Ascending aorta (tissue), 2 donors: ENCODE measurements around the gene CNTNAP2. TPM values are rescaled to one million over a fixed set of nuclear protein-coding genes. Genes with fewer than 3 reads are reported as not detected.
A peak's percentile ranks its signal among the peaks of the same experiment; 100 is the strongest.

Experiments used
- DNase-seq, 2 donors: peaks; one replicate each; pipeline ENCODE4 v3.0.0-alpha.2; 2019; ENCODE audit warnings: low spot score in 2 of 2
- H3K27ac ChIP-seq, 2 donors: fragments of 200-600 bp; sonication (generic); one replicate each; pipeline ENCODE4 v1.5.1; 2016 to 2017; ENCODE audit warnings: mild to moderate bottlenecking in 1 of 2
- H3K27me3 ChIP-seq: fragments of 200-600 bp; sonication (generic); one replicate; pipeline ENCODE4 v1.5.1; 2017
- H3K36me3 ChIP-seq, 2 donors: fragments of 200-600 bp; sonication (generic); one replicate each; pipeline ENCODE4 v1.5.1; 2016
- H3K4me1 ChIP-seq, 2 donors: fragments of 200-600 bp; sonication (generic); one replicate each; pipeline ENCODE4 v1.5.1; 2016 to 2017; ENCODE audit warnings: mild to moderate bottlenecking in 1 of 2
- H3K4me3 ChIP-seq, 2 donors: fragments of 200-600 bp; sonication (generic); one replicate each; pipeline ENCODE4 v1.5.1; 2016 to 2017; ENCODE audit warnings: mild to moderate bottlenecking in 1 of 2
- H3K9me3 ChIP-seq, 2 donors: fragments of 200-600 bp; sonication (generic); one replicate each; pipeline ENCODE4 v1.5.1; 2016
- CTCF ChIP-seq, 3 experiments: fragments of 200-600 bp in 2 of 3; fragments of 450-650 bp in 1 of 3; sonication (generic) in 2 of 3; IDR thresholded peaks; one replicate each; pipeline ENCODE4 v1.5.1; 2016 to 2019; ENCODE audit warnings: antibody characterized with exemption in 3 of 3, mild to moderate bottlenecking in 1 of 3, moderate library complexity in 1 of 3
- intact Hi-C: fragments of 100-400 bp; cut with DNase I; formaldehyde crosslinking; loops from one replicate; pipeline ENCODE4 v1.15.1; 2023
- total RNA-seq: library from RNA; depleted of rRNA; stranded (reverse); fragments of >200 nt; gene quantifications from one replicate; pipeline ENCODE4 v1.1.0, GENCODE V29; 2016

CNTNAP2 gene
- not detected for total RNA-seq

GRCh38 chr7:146116521-146117222 lies at the start of gene CNTNAP2:
Gene CNTNAP2, plus strand, starts transcription at chr7:146116801. Its CDS starts 76 bp downstream, at chr7:146116877.
- no peaks in the 10 kb centered on the region for H3K27me3 ChIP-seq
- H3K4me3 ChIP-seq: peak within 1 kb of the TSS; percentile 24 to 59
- intact Hi-C loops: no loop called here
- DNase-seq: no peak
- no peaks in the 10 kb centered on the region for H3K9me3 ChIP-seq
- H3K27ac ChIP-seq: no peak within 1 kb of the TSS
- no peak for TF ChIP-seq CTCF (IDR thresholded peaks at IDR 0.05)
- peaks cover 0 to 9% of the 10 kb centered on the region in 2 donors for H3K4me1 ChIP-seq
- H3K36me3 ChIP-seq: no peaks in the 10 kb centered on the region

- Histone ChIP-seq H3K4me1 (no peaks in the 10 kb centered on the region), H3K9me3 (no peaks in the 10 kb centered on the region), H3K27me3 (no peaks in the 10 kb centered on the region), H3K36me3 (no peaks in the 10 kb centered on the region), H3K27ac (no peak overlapping the region), H3K4me3 (no peak overlapping the region)
- intact Hi-C loops: no loop called here
- TF ChIP-seq CTCF (IDR thresholded peaks at IDR 0.05): no peak
- DNase-seq: no peak
Measured at GRCh38 chr7:146067880-146068279, 48.7 kb upstream of the CNTNAP2 start.

- Histone ChIP-seq H3K36me3 (no peaks in the 10 kb centered on the region), H3K9me3 (no peaks in the 10 kb centered on the region), H3K27ac (no peak overlapping the region), H3K4me1 (no peaks in the 10 kb centered on the region), H3K27me3 (no peaks in the 10 kb centered on the region), H3K4me3 (no peak overlapping the region)
- no peak for TF ChIP-seq CTCF (IDR thresholded peaks at IDR 0.05)
- no peak for DNase-seq
- intact Hi-C loops: no loop called here
Measured at GRCh38 chr7:146074195-146074765, 42.3 kb upstream of the CNTNAP2 start.

- TF ChIP-seq CTCF (IDR thresholded peaks at IDR 0.05): no peak
- Histone ChIP-seq H3K27me3 (no peaks in the 10 kb centered on the region), H3K4me3 (no peak overlapping the region), H3K36me3 (no peaks in the 10 kb centered on the region), H3K27ac (no peak overlapping the region), H3K9me3 (no peaks in the 10 kb centered on the region), H3K4me1 (no peaks in the 10 kb centered on the region)
- intact Hi-C loops: no loop called here
- no peak for DNase-seq
Measured at GRCh38 chr7:146076344-146076743, 40.3 kb upstream of the CNTNAP2 start.

GRCh38 chr7:146084086-146084485 lies 32.5 kb upstream of the CNTNAP2 start:
- intact Hi-C loops: no loop called here
- TF ChIP-seq CTCF (IDR thresholded peaks at IDR 0.05): no peak
- Histone ChIP-seq H3K27me3 (no peaks in the 10 kb centered on the region), H3K4me3 (no peak overlapping the region), H3K36me3 (no peaks in the 10 kb centered on the region), H3K4me1 (no peaks in the 10 kb centered on the region), H3K9me3 (no peaks in the 10 kb centered on the region), H3K27ac (no peak overlapping the region)
- DNase-seq: no peak
